Sigmoid colon (tissue), 4 donors: Measurements from ENCODE around the gene PHF13.
A peak's percentile ranks its signal among the peaks of the same experiment; 100 is the strongest.

Experiments
- CTCF ChIP-seq, 4 experiments: fragments of 450-650 bp in 3 of 4; fragments of 200-600 bp in 1 of 4; IDR thresholded peaks; one replicate each; pipeline ENCODE4 v1.5.1; 2016 to 2019; ENCODE audit warnings: antibody characterized with exemption in 4 of 4, mild to moderate bottlenecking in 3 of 4, moderate library complexity in 2 of 4
- POLR2AphosphoS5 ChIP-seq, 4 donors: sonication (generic); formaldehyde crosslinking; IDR thresholded peaks; one replicate each; pipeline ENCODE4 v1.6.1; 2017; ENCODE audit warnings: antibody characterized with exemption in 4 of 4

DNA sequence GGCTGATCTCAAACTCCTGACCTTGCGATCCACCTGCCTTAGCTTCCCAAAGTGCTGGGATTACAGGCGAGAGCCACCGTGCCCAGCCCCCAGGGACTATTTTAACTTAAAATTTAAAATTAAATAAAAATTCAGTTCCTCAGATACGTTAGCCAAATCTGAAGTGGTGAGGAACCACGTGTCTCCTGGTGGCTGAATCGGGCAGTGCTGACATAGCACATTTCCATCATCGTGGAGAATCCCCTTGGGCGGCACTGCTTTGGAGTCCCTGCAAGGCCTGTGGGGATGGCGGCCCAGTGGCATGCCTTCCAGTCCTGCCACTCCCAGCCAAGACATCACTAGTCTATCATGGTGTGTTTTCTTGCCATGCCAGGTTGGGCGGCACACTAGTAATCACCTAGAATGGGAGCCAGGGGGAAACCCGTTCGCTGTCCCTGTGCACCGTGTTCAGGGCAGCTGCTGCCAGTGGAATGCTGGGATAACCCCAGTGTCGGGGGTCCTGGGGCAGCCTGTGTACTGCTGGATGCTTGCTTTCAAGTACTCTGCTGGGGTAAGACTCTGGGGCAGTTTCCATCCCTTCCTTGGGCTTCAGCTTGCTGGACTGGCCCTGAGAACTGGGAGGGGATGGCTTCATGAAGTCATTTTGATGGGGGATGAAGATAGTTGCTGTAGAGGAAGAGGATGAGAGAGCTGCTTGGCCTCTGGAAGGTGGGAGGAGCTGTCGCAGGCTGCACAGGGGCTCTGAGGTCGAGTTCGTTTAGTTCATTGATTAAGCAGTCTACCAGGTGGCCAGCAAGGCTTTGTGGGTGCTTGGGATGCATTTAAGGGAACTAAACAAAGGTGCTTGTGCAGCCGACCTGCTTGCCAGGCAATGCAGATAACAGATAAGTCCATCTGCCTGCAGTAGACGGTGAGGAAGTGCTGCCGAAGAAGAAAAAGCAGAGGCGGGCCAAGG lies 29.1 kb upstream of the PHF13 start:
- TF ChIP-seq CTCF (IDR thresholded peaks at IDR 0.05) (no peak), POLR2AphosphoS5 (IDR thresholded peaks at IDR 0.05) (peak in 2 of 4 donors; percentile 3 to 27)
